Nephron (organoid): ENCODE results near the gene MICAL2.

ENCODE experiments used
- H3K27ac Mint-ChIP-seq, 3 experiments: 2 replicates each; pipeline ENCODE4 v1.8.0; 2020; ENCODE audit warnings: mixed read lengths in 3 of 3, mild to moderate bottlenecking in 2 of 3, moderate library complexity in 1 of 3
- H3K27me3 Mint-ChIP-seq: 2 replicates; pipeline ENCODE4 v1.8.0; 2021; ENCODE audit warnings: low read depth, mild to moderate bottlenecking, moderate library complexity, mixed read lengths
- H3K36me3 Mint-ChIP-seq: 2 replicates; pipeline ENCODE4 v1.8.0; 2020; ENCODE audit warnings: low read depth, mixed read lengths
- H3K4me1 Mint-ChIP-seq: 2 replicates; pipeline ENCODE4 v1.8.0; 2020; ENCODE audit warnings: mixed read lengths
- H3K4me3 Mint-ChIP-seq, 3 experiments: 2 replicates each; pipeline ENCODE4 v1.8.0; 2020; ENCODE audit warnings: mild to moderate bottlenecking in 3 of 3, mixed read lengths in 3 of 3, moderate library complexity in 2 of 3
- H3K9me3 Mint-ChIP-seq: 2 replicates; pipeline ENCODE4 v1.8.0; 2020; ENCODE audit warnings: mixed read lengths
- CTCF ChIP-seq, 3 experiments: fragments of 200-600 bp; sonication (generic); IDR thresholded peaks; one replicate each; pipeline ENCODE4 v1.5.0; 2021; ENCODE audit warnings: antibody characterized with exemption in 3 of 3; ENCODE audit not compliant: unreplicated experiment in 3 of 3

Gene MICAL2

GRCh38 chr11:12238420-12238819 is 128.0 kb downstream of the MICAL2 start:
- Mint-ChIP-seq H3K4me3 (no peak overlapping the region), H3K36me3 (no peaks in the 10 kb centered on the region), H3K27me3 (peaks cover 15% of the 10 kb centered on the region), H3K27ac (no peak overlapping the region), H3K4me1 (peaks cover 44% of the 10 kb centered on the region), H3K9me3 (no peaks in the 10 kb centered on the region)
- no peak for TF ChIP-seq CTCF (IDR thresholded peaks at IDR 0.05; ENCODE audit: unreplicated experiment in 3 of 3)

- Mint-ChIP-seq H3K27ac (no peak overlapping the region), H3K4me3 (no peak overlapping the region), H3K27me3 (peaks cover 10% of the 10 kb centered on the region), H3K4me1 (peaks cover 51% of the 10 kb centered on the region), H3K9me3 (no peaks in the 10 kb centered on the region), H3K36me3 (no peaks in the 10 kb centered on the region)
- no peak for TF ChIP-seq CTCF (IDR thresholded peaks at IDR 0.05; ENCODE audit: unreplicated experiment in 3 of 3)
Measured at GRCh38 chr11:12239396-12239795, 129.0 kb downstream of the MICAL2 start.

- TF ChIP-seq CTCF (IDR thresholded peaks at IDR 0.05; ENCODE audit: unreplicated experiment in 3 of 3) = no peak
- peaks cover 56% of the 10 kb centered on the region for H3K4me1 Mint-ChIP-seq
- no peak overlapping the region for H3K4me3 Mint-ChIP-seq
- H3K9me3 Mint-ChIP-seq = no peaks in the 10 kb centered on the region
- H3K27ac Mint-ChIP-seq = no peak overlapping the region
- H3K27me3 Mint-ChIP-seq = peaks cover 10% of the 10 kb centered on the region
- no peaks in the 10 kb centered on the region for H3K36me3 Mint-ChIP-seq
Measured at GRCh38 chr11:12239804-12240371, 129.5 kb downstream of the MICAL2 start.

- H3K27ac Mint-ChIP-seq = no peak overlapping the region
- H3K4me1 Mint-ChIP-seq = peaks cover 58% of the 10 kb centered on the region
- no peaks in the 10 kb centered on the region for H3K9me3 Mint-ChIP-seq
- no peak for TF ChIP-seq CTCF (IDR thresholded peaks at IDR 0.05; ENCODE audit: unreplicated experiment in 3 of 3)
- H3K36me3 Mint-ChIP-seq = no peaks in the 10 kb centered on the region
- H3K4me3 Mint-ChIP-seq = no peak overlapping the region
- peaks cover 7% of the 10 kb centered on the region for H3K27me3 Mint-ChIP-seq
Measured at GRCh38 chr11:12240677-12241076, 130.3 kb downstream of the MICAL2 start.

- H3K4me1 Mint-ChIP-seq = peaks cover 55% of the 10 kb centered on the region
- no peak for TF ChIP-seq CTCF (IDR thresholded peaks at IDR 0.05; ENCODE audit: unreplicated experiment in 3 of 3)
- H3K9me3 Mint-ChIP-seq = no peaks in the 10 kb centered on the region
- H3K27ac Mint-ChIP-seq = no peak overlapping the region
- H3K36me3 Mint-ChIP-seq = no peaks in the 10 kb centered on the region
- peaks cover 3% of the 10 kb centered on the region for H3K27me3 Mint-ChIP-seq
- no peak overlapping the region for H3K4me3 Mint-ChIP-seq
Measured at GRCh38 chr11:12241401-12241800, 131.0 kb downstream of the MICAL2 start.

- H3K27me3 Mint-ChIP-seq = peaks cover 3% of the 10 kb centered on the region
- no peaks in the 10 kb centered on the region for H3K36me3 Mint-ChIP-seq
- H3K4me3 Mint-ChIP-seq = no peak overlapping the region
Measured at GRCh38 chr11:12241971-12242672, 131.7 kb downstream of the MICAL2 start.

More at GRCh38 chr11:12241971-12242672, 131.7 kb downstream of the MICAL2 start:
- TF ChIP-seq CTCF (IDR thresholded peaks at IDR 0.05; ENCODE audit: unreplicated experiment in 3 of 3) = no peak
- Mint-ChIP-seq H3K4me1 (peaks cover 48% of the 10 kb centered on the region), H3K27ac (no peak overlapping the region), H3K9me3 (no peaks in the 10 kb centered on the region)
